ENCODE measurements around the gene GZMH.
"Not testable (repeated sequence)": the region's sequence is repeated elsewhere in the genome, so short reads cannot be mapped to it uniquely, and the experiment has no call there.

Gene GZMH

GRCh38 chr14:24609655-24610344 is at the start of gene GZMH:
GZMH (minus strand) TSS chr14:24609685; CDS start chr14:24609613, 72 bp downstream.
- no peak for DNase-seq

GRCh38 chr14:24648361-24648760 is 38.9 kb upstream of the GZMH start:
- DNase-seq: not testable (repeated sequence)

- DNase-seq: no peak
Measured at GRCh38 chr14:24639905-24640304, 30.4 kb upstream of the GZMH start.

GRCh38 chr14:24639270-24639669 is 29.8 kb upstream of the GZMH start:
- no peak for DNase-seq

- no peak for DNase-seq
Measured at GRCh38 chr14:24634158-24634557, 24.7 kb upstream of the GZMH start, which contains the start of gene GZMB. GZMB (minus strand) TSS chr14:24634190; CDS start chr14:24634160, 30 bp downstream.

GRCh38 chr14:24633353-24633752 is 23.9 kb upstream of the GZMH start:
- no peak for DNase-seq

GRCh38 chr14:24632761-24633160 is 23.3 kb upstream of the GZMH start:
- DNase-seq: no peak

GRCh38 chr14:24632336-24632735 is 22.9 kb upstream of the GZMH start:
- DNase-seq: no peak

GRCh38 chr14:24631749-24632335 is 22.4 kb upstream of the GZMH start:
- no peak for DNase-seq

GRCh38 chr14:24630872-24631477 is 21.5 kb upstream of the GZMH start:
- no peak for DNase-seq

- no peak for DNase-seq
Measured at GRCh38 chr14:24630087-24630871, 20.8 kb upstream of the GZMH start.

GRCh38 chr14:24629521-24629920 is 20.0 kb upstream of the GZMH start:
- DNase-seq: no peak

- DNase-seq: no peak
Measured at GRCh38 chr14:24613747-24614146, 4.3 kb upstream of the GZMH start.

- DNase-seq: no peak
Measured at GRCh38 chr14:24613241-24613640, 3.8 kb upstream of the GZMH start.

GRCh38 chr14:24612196-24612595 is 2.7 kb upstream of the GZMH start:
- DNase-seq: no peak

GRCh38 chr14:24607635-24608514 is 1.6 kb downstream of the GZMH start:
- DNase-seq: no peak

GRCh38 chr14:24607081-24607480 is 2.4 kb downstream of the GZMH start:
- DNase-seq: no peak

GRCh38 chr14:24606297-24606696 is 3.2 kb downstream of the GZMH start:
- DNase-seq: no peak

GRCh38 chr14:24605435-24606190 is 3.9 kb downstream of the GZMH start:
- DNase-seq: peak; percentile 70

GRCh38 chr14:24597403-24597802 is 12.1 kb downstream of the GZMH start:
- no peak for DNase-seq

- no peak for DNase-seq
Measured at GRCh38 chr14:24595073-24595808, 14.2 kb downstream of the GZMH start.

Measured in activated naive CD4-positive, alpha-beta T cell treated with anti-CD3 and anti-CD28 coated beads, Interleukin-2, amount 50 U/mL, for 16 hours (primary cell).